Endothelial cell of umbilical vein (primary cell): ENCODE measurements around the gene TRAF1. TPM values are rescaled to one million over a fixed set of nuclear protein-coding genes. Genes with fewer than 3 reads are reported as not detected.
A peak's percentile ranks its signal among the peaks of the same experiment; 100 is the strongest.

Source experiments
- BruUV-seq: library from RNA; stranded (reverse); fragments of 400-500 nt; replicated peaks from 2 replicates; lab custom pipeline; 2021; lab: Mats Ljungman, UMichigan
- CTCF ChIA-PET: fragments of 300-600, 350-600 bp; sonication (Branson Sonifier 250); formaldehyde crosslinking; loops from one replicate; lab custom pipeline; 2021; ENCODE audit warnings: antibody characterized with exemption, inconsistent platforms; lab: Charles Lee
- POLR2A ChIA-PET: fragments of 300-600, 350-600 bp; sonication (Branson Sonifier 250); formaldehyde crosslinking; loops from one replicate; lab custom pipeline; 2021; ENCODE audit warnings: antibody characterized with exemption, inconsistent platforms; lab: Charles Lee
- DNase-seq: peaks from one replicate; pipeline ENCODE4 v3.0.0-alpha.2; 2011; ENCODE audit warnings: low read depth, low spot score
- FAIRE-seq: peaks from 2 replicates; lab custom pipeline; 2011; peaks lifted over from hg19 to GRCh38; lab: Jason Lieb, UNC
- H2AFZ ChIP-seq: 2 replicates; pipeline ENCODE4 v1.6.0; 2012; ENCODE audit warnings: low read depth, low read length, control low read depth, inconsistent platforms
- H3K27ac ChIP-seq: 2 replicates; pipeline ENCODE4 v1.5.1; 2011; ENCODE audit warnings: low read depth, mild to moderate bottlenecking, control low read depth, low read length, moderate library complexity; ENCODE audit not compliant: insufficient read depth
- H3K27me3 ChIP-seq, 2 experiments: 2 replicates each; pipeline versions ENCODE4 v1.6.0 to v1.6.1; 2011; ENCODE audit warnings: low read length in 2 of 2, mixed read lengths in 1 of 2; ENCODE audit not compliant: control insufficient read depth in 2 of 2, insufficient read depth in 2 of 2
- H3K36me3 ChIP-seq, 2 experiments: 2 replicates in 1 of 2; 3 replicates in 1 of 2; pipeline ENCODE4 v1.5.1; 2011; ENCODE audit warnings: low read length in 2 of 2, mild to moderate bottlenecking in 1 of 2, moderate library complexity in 1 of 2; ENCODE audit not compliant: control insufficient read depth in 2 of 2, insufficient read depth in 2 of 2; ENCODE audit errors: extremely low read depth in 1 of 2
- H3K4me1 ChIP-seq: 3 replicates; pipeline ENCODE4 v1.5.1; 2011; ENCODE audit warnings: mild to moderate bottlenecking, low read length; ENCODE audit not compliant: control insufficient read depth, insufficient read depth; ENCODE audit errors: extremely low read depth
- H3K4me2 ChIP-seq: 2 replicates; pipeline ENCODE4 v1.6.1; 2011; ENCODE audit warnings: low read length, control low read depth, mixed read lengths; ENCODE audit not compliant: insufficient read depth
- H3K4me3 ChIP-seq, 3 experiments: fragments of 200-600 bp in 1 of 3; sonication (generic), shearing (Covaris generic) in 1 of 3; replicated peaks in 1 of 3; 2 replicates each; pipeline ENCODE4 v1.5.1; 2011 to 2016; ENCODE audit warnings: control low read depth in 3 of 3, low read length in 3 of 3, mild to moderate bottlenecking in 2 of 3, inconsistent platforms in 1 of 3, low read depth in 1 of 3, moderate library complexity in 1 of 3; ENCODE audit not compliant: insufficient read depth in 1 of 3
- H3K79me2 ChIP-seq: 2 replicates; pipeline ENCODE4 v1.6.0; 2012; ENCODE audit warnings: low read length, inconsistent platforms; ENCODE audit not compliant: control insufficient read depth, insufficient read depth
- H3K9ac ChIP-seq: replicated peaks from 2 replicates; pipeline ENCODE3; 2011; ENCODE audit warnings: low read length, control low read depth; ENCODE audit not compliant: insufficient read depth; ENCODE audit errors: extremely low read depth
- H3K9me1 ChIP-seq: replicated peaks from 3 replicates; pipeline ENCODE4 v1.6.0; 2011; ENCODE audit warnings: mild to moderate bottlenecking, low read length; ENCODE audit not compliant: control insufficient read depth, insufficient read depth; ENCODE audit errors: extremely low read depth
- H3K9me3 ChIP-seq: replicated peaks from 2 replicates; pipeline ENCODE4 v1.5.1; 2012; ENCODE audit warnings: low read length, inconsistent platforms; ENCODE audit not compliant: control insufficient read depth, insufficient read depth
- H4K20me1 ChIP-seq: replicated peaks from 2 replicates; pipeline ENCODE3; 2011; ENCODE audit warnings: mild to moderate bottlenecking, low read length; ENCODE audit not compliant: control insufficient read depth, insufficient read depth; ENCODE audit errors: extremely low read depth
- CTCF ChIP-seq, 2 donors: IDR thresholded peaks; 1 replicate in 1 of 2; 2 replicates in 1 of 2; pipeline ENCODE4 v1.5.1; 2011; ENCODE audit warnings: low read length in 2 of 2, mild to moderate bottlenecking in 2 of 2, moderate library complexity in 2 of 2, control low read depth in 1 of 2, inconsistent platforms in 1 of 2, low read depth in 1 of 2; ENCODE audit not compliant: insufficient read depth in 1 of 2; ENCODE audit errors: extremely low read depth in 1 of 2
- EZH2 ChIP-seq: IDR thresholded peaks from 2 replicates; pipeline ENCODE4 v1.6.1; 2012; ENCODE audit warnings: borderline replicate concordance, low read depth, mild to moderate bottlenecking, moderate library complexity, low read length, inconsistent platforms; ENCODE audit not compliant: severe bottlenecking
- FOS ChIP-seq: IDR thresholded peaks from 2 replicates; pipeline ENCODE4 v1.6.1; 2011; ENCODE audit warnings: mild to moderate bottlenecking, low read length, moderate library complexity, borderline replicate concordance; ENCODE audit not compliant: insufficient read depth
- GATA2 ChIP-seq: IDR thresholded peaks from 2 replicates; pipeline ENCODE4 v1.7.0; 2011; ENCODE audit warnings: low read depth, mild to moderate bottlenecking, moderate library complexity, mixed read lengths, low read length; ENCODE audit not compliant: insufficient read length, insufficient read depth
- JUN ChIP-seq: IDR thresholded peaks from 2 replicates; pipeline ENCODE4 v1.6.1; 2011; ENCODE audit warnings: borderline replicate concordance, low read depth; ENCODE audit not compliant: insufficient read length, insufficient read depth
- MAX ChIP-seq: IDR thresholded peaks from 2 replicates; pipeline ENCODE4 v1.6.1; 2011; ENCODE audit not compliant: insufficient read depth, insufficient read length
- MYC ChIP-seq: IDR thresholded peaks from one replicate; pipeline ENCODE4 v1.6.1; 2011; ENCODE audit warnings: mild to moderate bottlenecking, low read depth, low read length
- POLR2A ChIP-seq: IDR thresholded peaks from 2 replicates; pipeline ENCODE4 v1.6.1; 2012; ENCODE audit warnings: low read depth, mild to moderate bottlenecking, control low read depth, low read length
- POLR2AphosphoS5 ChIP-seq: IDR thresholded peaks from 2 replicates; pipeline ENCODE4 v1.6.1; 2012; ENCODE audit warnings: low read depth, mild to moderate bottlenecking, control low read depth, low read length, moderate library complexity; ENCODE audit not compliant: insufficient read depth
- dilution Hi-C: fragments of 300-500 bp; cut with MboI; formaldehyde crosslinking; loops from one replicate; pipeline ENCODE4 v1.15.0; 2019; ENCODE audit warnings: low sequenced_read_pairs; ENCODE audit not compliant: extremely low pct_ligation_motif_present
- intact Hi-C: fragments of 100-400 bp; cut with micrococcal nuclease; formaldehyde crosslinking; loops from one replicate; pipeline ENCODE4 v1.10.0; 2022
- polyA plus RNA-seq, 4 experiments: library from polyadenylated mRNA; depleted of rRNA in 3 of 4; stranded (reverse) in 3 of 4; unstranded in 1 of 4; fragments of >200 nt; gene quantifications; 2 replicates each; pipeline versions ENCODE4 v1.2.1 to v1.2.3, GENCODE V29; 2011 to 2012; ENCODE audit warnings: missing spikeins in 1 of 4
- total RNA-seq: library from RNA; stranded (reverse); gene quantifications from 2 replicates; pipeline ENCODE4 v1.2.3, GENCODE V29; 2021

The TRAF1 gene
- total and polyA plus RNA-seq, 2 donors (not counting 3 experiments of a cell fraction or from before 2014, with no cell fraction given), result 2.0 to 2.6 TPM

GRCh38 chr9:120894321-120895148 lies 32.1 kb downstream of the TRAF1 start:
- H3K9me3 ChIP-seq, result no peaks in the 10 kb centered on the region
- no peak for FAIRE-seq
- no peak for TF ChIP-seq EZH2
- no peak for TF ChIP-seq JUN
- no peak for TF ChIP-seq MYC
- TF ChIP-seq POLR2A, result no peak
- TF ChIP-seq POLR2AphosphoS5, result no peak
- TF ChIP-seq FOS, result no peak
- no peak for TF ChIP-seq GATA2
- TF ChIP-seq CTCF (IDR thresholded peaks at IDR 0.05; ENCODE audit: extremely low read depth in 1 of 2, insufficient read depth in 1 of 2, low read depth in 1 of 2, low read length in 2 of 2), result no peak
- TF ChIP-seq MAX, result no peak
- ChIA-PET CTCF (interaction anchor here (2.9 kb wide), 1 partner anchor 42 kb away, joined by 8 read pairs; no protein-coding TSS in a partner anchor), POLR2A (interaction anchor here (0.6 kb wide), 1 partner anchor 166 kb away, joined by 3 read pairs; no protein-coding TSS in a partner anchor)
- peak overlapping the region; percentile 31 for H3K4me2 ChIP-seq
- intact Hi-C loops (loop anchor here (1.0 kb wide), 1 partner anchor 31 kb away; no protein-coding TSS in a partner anchor), dilution Hi-C loops (no loop called here)
- H4K20me1 ChIP-seq, result no peaks in the 10 kb centered on the region
- no peaks in the 10 kb centered on the region for H3K79me2 ChIP-seq
- H3K27ac ChIP-seq, result no peak overlapping the region
- no peaks in the 10 kb centered on the region for H3K27me3 ChIP-seq
- no peaks in the 10 kb centered on the region for H3K36me3 ChIP-seq
- peak overlapping the region; percentile 27 for H2AFZ ChIP-seq
- no TSS peak for BruUV-seq
- DNase-seq, result peak; percentile 31
- H3K9ac ChIP-seq, result peak overlapping the region; percentile 40
- H3K4me1 ChIP-seq, result peaks cover 25% of the 10 kb centered on the region
- H3K4me3 ChIP-seq, result no peak overlapping the region
- no peaks in the 10 kb centered on the region for H3K9me1 ChIP-seq
